GM13977 (cell line): ENCODE measurements around the gene OSTF1.

Experiments
- DNase-seq: peaks from one replicate; pipeline ENCODE4 v3.0.0; 2012; ENCODE audit warnings: low spot score
- in situ Hi-C: fragments of 300-500 bp; cut with MboI; formaldehyde crosslinking; loops from one replicate; pipeline ENCODE4 v1.12.0; 2022; ENCODE audit warnings: low sequenced_read_pairs, low pct_unique_long_range_greater_than_20kb, mixed read lengths, inconsistent platforms; ENCODE audit not compliant: unreplicated experiment
- TF ChIP-seq, protein P1 (sequence below): IDR thresholded peaks from 2 replicates; pipeline ENCODE4 v1.5.1; 2012; ENCODE audit warnings: mild to moderate bottlenecking, control low read depth; ENCODE audit not compliant: insufficient read depth; ENCODE audit errors: extremely low read depth, missing control alignments

OSTF1 gene

DNA sequence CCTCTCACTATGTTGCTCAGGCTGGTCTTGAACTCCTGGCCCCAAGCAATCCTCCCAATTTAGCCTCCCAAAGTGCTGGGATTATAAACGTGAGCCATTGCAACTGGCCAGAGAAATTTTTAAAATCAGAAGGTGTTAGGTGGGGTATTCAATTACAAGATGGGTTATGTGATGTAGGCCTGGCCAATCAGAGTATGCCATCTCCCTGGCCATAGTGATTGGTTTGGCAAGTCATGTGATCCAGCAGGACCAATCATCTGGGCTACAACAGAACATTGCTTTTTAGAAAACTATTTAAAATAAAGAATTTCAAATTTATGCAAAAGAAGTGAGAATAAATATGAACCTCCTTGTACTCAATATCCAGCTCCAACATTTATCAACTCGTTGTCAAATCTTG is 22.8 kb upstream of the OSTF1 start:
- TF ChIP-seq, protein P1, sequence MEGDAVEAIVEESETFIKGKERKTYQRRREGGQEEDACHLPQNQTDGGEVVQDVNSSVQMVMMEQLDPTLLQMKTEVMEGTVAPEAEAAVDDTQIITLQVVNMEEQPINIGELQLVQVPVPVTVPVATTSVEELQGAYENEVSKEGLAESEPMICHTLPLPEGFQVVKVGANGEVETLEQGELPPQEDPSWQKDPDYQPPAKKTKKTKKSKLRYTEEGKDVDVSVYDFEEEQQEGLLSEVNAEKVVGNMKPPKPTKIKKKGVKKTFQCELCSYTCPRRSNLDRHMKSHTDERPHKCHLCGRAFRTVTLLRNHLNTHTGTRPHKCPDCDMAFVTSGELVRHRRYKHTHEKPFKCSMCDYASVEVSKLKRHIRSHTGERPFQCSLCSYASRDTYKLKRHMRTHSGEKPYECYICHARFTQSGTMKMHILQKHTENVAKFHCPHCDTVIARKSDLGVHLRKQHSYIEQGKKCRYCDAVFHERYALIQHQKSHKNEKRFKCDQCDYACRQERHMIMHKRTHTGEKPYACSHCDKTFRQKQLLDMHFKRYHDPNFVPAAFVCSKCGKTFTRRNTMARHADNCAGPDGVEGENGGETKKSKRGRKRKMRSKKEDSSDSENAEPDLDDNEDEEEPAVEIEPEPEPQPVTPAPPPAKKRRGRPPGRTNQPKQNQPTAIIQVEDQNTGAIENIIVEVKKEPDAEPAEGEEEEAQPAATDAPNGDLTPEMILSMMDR = no peak
- no peak for DNase-seq
- in situ Hi-C loops = no loop called here

DNA sequence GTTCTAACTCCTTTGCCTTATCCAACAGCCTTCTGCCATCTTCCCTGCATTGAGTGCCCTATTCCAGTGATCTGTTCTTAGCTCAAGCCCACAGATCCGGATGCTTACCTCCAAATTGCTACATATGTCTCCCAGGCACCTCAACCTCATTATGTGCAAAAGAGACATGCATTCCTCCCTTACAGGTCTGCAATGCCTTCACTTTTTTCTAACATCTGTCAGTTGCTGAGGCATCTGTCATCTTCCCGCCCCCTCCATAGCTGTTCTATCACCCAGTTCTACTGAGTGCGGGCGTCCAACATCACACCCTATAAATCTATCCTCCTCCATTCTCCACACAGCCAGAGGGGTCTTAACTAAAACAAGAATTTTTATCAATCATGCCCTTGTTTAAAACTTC is 20.4 kb upstream of the OSTF1 start:
- no peak for DNase-seq
- TF ChIP-seq, protein P1 = no peak
- in situ Hi-C loops = no loop called here

DNA sequence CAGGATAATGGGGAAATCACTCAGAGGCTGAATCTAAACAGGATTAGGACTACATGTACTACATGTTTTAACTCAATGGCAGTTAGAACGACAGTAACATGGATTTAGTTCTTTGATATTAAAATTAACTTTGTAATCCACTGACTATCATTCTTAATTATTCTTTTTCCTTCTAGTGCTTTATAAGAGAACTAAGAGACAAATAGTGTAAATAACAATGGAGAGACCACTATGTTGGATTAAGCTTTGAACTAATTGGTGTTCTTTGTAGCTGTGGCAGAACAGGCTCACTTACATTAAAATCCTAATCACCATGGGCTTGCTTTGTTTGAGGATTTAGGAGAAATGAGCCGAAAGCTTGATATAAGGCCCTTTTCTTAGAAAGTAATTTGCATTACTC is 19.1 kb upstream of the OSTF1 start:
- TF ChIP-seq, protein P1 = no peak
- DNase-seq = no peak
- in situ Hi-C loops = no loop called here

DNA sequence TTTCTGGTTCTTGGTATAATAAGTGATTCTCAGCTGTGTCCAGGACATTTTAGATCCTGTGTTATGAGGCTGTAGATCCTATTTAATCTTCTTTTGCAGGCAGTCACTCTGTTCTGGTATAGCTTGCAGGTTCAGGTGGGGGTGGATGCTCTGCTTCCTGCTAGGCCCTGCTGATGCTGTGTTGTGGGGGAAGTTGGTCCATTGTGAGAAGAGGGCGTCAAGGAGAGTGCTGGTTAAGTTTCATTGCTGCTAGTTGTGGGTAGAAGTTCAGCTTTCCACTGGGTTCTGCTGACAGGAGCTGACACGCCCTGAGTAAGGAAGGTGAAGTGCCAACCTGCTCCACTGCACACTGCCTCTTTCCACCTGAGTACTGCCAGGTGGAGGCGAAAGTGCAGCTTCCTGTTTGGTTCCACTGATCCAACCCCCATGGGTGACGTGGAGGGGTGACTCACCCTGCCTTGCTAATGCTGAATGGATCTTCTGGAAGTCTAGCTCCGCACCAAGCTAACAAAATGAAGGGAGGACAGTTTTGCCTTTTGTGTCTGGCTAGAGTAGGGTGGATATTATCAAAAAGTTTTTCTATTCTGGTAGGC is 16.7 kb upstream of the OSTF1 start:
- in situ Hi-C loops = no loop called here
- no peak for DNase-seq
- TF ChIP-seq, protein P1 = no peak

DNA sequence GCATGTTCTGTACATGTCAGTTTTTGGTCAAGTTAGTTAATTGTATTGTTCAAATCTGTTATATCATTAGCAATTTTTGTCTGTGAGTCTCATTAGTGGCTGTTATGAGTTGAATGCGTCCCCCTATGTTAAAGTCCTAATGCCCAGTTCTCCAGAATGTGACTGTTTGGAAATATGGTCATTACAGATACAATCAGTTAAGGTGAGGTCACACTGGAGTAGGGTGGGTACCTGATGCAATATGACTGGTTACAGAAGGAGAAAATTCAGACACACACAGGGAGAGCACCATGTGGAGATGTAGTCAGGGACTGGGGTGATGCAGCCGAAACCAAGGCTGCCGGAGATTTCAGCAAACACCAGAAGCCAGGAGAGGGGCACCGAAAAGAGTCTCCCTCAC is 15.4 kb upstream of the OSTF1 start:
- in situ Hi-C loops = no loop called here
- TF ChIP-seq, protein P1 = no peak
- DNase-seq = no peak

DNA sequence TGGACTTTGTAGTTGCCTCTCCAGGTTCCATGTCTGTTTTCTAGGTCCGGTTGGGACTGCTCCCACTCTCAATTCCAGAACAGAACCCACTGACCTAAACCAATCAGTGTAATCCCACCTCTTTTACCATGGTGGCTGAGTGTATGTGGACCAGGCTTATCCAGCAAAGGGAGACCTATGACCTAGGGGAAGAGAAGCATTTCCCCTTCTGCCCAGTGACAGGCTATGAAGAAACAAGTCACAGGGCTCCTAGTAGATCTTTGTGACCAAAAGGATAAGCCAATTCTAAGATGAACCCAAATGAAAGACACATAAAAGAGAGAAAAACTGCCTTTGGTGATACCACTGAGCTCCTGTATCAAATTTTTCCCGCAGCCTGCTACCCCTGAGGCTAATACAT is 6.7 kb upstream of the OSTF1 start:
- no peak for DNase-seq
- in situ Hi-C loops = no loop called here
- TF ChIP-seq, protein P1 = no peak
